Measurements from ENCODE around the gene CACNB2.

GRCh38 chr10:18094332-18094731 is 45.9 kb upstream of the CACNB2 start:
- TF ChIP-seq CTCF (conservative IDR thresholded peaks at IDR 0.05) (no peak), EZH2 (IDR thresholded peaks at IDR 0.05; ENCODE audit: low read depth) (no peak)
